Measurements from ENCODE around the gene RASGEF1C.

DNA sequence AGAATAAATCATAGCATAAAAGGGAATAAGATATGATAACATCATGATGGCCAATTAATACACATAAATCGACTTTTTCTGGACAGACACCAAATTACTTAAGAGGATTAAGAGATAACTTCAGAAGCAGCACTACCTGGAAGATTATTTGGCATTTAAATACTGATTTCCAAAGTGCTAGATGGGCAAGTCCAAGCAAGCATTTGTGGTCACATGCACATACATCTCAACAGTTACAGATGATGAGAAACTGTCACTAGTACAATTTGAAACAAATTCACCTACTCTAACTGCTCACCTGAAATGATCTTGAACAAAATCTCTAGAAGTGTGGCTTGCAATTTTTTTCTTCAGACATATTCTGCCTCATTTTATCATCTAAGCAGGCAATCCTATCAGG lies 26.8 kb upstream of the RASGEF1C start:
- TF ChIP-seq CTCF (conservative IDR thresholded peaks at IDR 0.05; ENCODE audit: low read depth, low read length) (no peak), EZH2 (IDR thresholded peaks at IDR 0.05; ENCODE audit: low read length, unreplicated experiment) (no peak), EZH2phosphoT487 (IDR thresholded peaks at IDR 0.05; ENCODE audit: borderline replicate concordance, low read length) (no peak)

Measured in PC-3 (cell line).